H9 (cell line): ENCODE measurements around the gene LSM11. TPM values are rescaled to one million over a fixed set of nuclear protein-coding genes. Genes with fewer than 3 reads are reported as not detected.
"Not testable (repeated sequence)": the region's sequence is repeated elsewhere in the genome, so short reads cannot be mapped to it uniquely, and the experiment has no call there.

Experiments used
- DNase-seq: peaks from one replicate; pipeline ENCODE4 v3.0.0-alpha.2; 2017
- H2AFZ ChIP-seq: one replicate; pipeline ENCODE4 v1.6.1; 2013; ENCODE audit warnings: mild to moderate bottlenecking, low read length, control low read depth, moderate library complexity
- H2AK5ac ChIP-seq: 2 replicates; pipeline ENCODE4 v1.6.1; 2013; ENCODE audit warnings: low read length, control low read depth, mixed read lengths; ENCODE audit not compliant: insufficient read length
- H2BK120ac ChIP-seq: one replicate; pipeline ENCODE4 v1.6.1; 2013; ENCODE audit warnings: low read depth, mild to moderate bottlenecking, low read length, control low read depth, inconsistent platforms; ENCODE audit not compliant: poor library complexity, severe bottlenecking
- H2BK12ac ChIP-seq: 2 replicates; pipeline ENCODE4 v1.6.1; 2013; ENCODE audit warnings: low read length, control low read depth, mixed read lengths, low read depth; ENCODE audit not compliant: insufficient read length
- H2BK15ac ChIP-seq: 2 replicates; pipeline ENCODE4 v1.6.1; 2013; ENCODE audit warnings: low read depth, low read length, control low read depth
- H2BK20ac ChIP-seq: one replicate; pipeline ENCODE4 v1.6.1; 2013; ENCODE audit warnings: low read depth, mild to moderate bottlenecking, low read length, control low read depth, inconsistent platforms; ENCODE audit not compliant: poor library complexity, severe bottlenecking
- H2BK5ac ChIP-seq: 2 replicates; pipeline ENCODE4 v1.6.1; 2013; ENCODE audit warnings: low read length, control low read depth, mixed read lengths; ENCODE audit not compliant: insufficient read length
- H3K14ac ChIP-seq: 2 replicates; pipeline ENCODE4 v1.6.1; 2013; ENCODE audit warnings: low read length, control low read depth; ENCODE audit not compliant: insufficient read depth
- H3K18ac ChIP-seq: 2 replicates; pipeline ENCODE4 v1.6.1; 2013; ENCODE audit warnings: low read depth, mild to moderate bottlenecking, mixed read lengths, low read length, control low read depth; ENCODE audit not compliant: insufficient read length
- H3K23ac ChIP-seq: 2 replicates; pipeline ENCODE4 v1.6.1; 2013; ENCODE audit warnings: low read length, control low read depth, mixed read lengths, low read depth; ENCODE audit not compliant: insufficient read length
- H3K23me2 ChIP-seq: 2 replicates; pipeline ENCODE4 v1.6.1; 2013; ENCODE audit warnings: low read depth, mild to moderate bottlenecking, mixed read lengths, low read length, control low read depth; ENCODE audit not compliant: insufficient read length, poor library complexity, severe bottlenecking
- H3K27ac ChIP-seq: 2 replicates; pipeline ENCODE4 v1.5.1; 2013; ENCODE audit warnings: low read length, control low read depth, mixed read lengths, low read depth; ENCODE audit not compliant: insufficient read length
- H3K27me3 ChIP-seq: 2 replicates; pipeline ENCODE4 v1.6.1; 2013; ENCODE audit warnings: low read length, control low read depth, inconsistent platforms; ENCODE audit not compliant: insufficient read depth
- H3K4ac ChIP-seq: 2 replicates; pipeline ENCODE4 v1.6.1; 2013; ENCODE audit warnings: low read depth, mild to moderate bottlenecking, control low read depth, inconsistent platforms, low read length, moderate library complexity
- H3K4me1 ChIP-seq: 2 replicates; pipeline ENCODE4 v1.6.1; 2013; ENCODE audit warnings: low read length, control low read depth, inconsistent platforms; ENCODE audit not compliant: insufficient read depth
- H3K4me2 ChIP-seq: 2 replicates; pipeline ENCODE4 v1.6.1; 2013; ENCODE audit warnings: low read length, control low read depth, mixed read lengths; ENCODE audit not compliant: insufficient read length, insufficient read depth
- H3K56ac ChIP-seq: 2 replicates; pipeline ENCODE4 v1.6.1; 2013; ENCODE audit warnings: low read depth, mild to moderate bottlenecking, mixed read lengths, low read length, control low read depth; ENCODE audit not compliant: insufficient read length
- H3K79me1 ChIP-seq: 2 replicates; pipeline ENCODE4 v1.6.1; 2013; ENCODE audit warnings: low read depth, mild to moderate bottlenecking, moderate library complexity, low read length, control low read depth, inconsistent platforms; ENCODE audit not compliant: insufficient read depth, poor library complexity, severe bottlenecking
- H3K79me2 ChIP-seq: 2 replicates; pipeline ENCODE4 v1.6.1; 2013; ENCODE audit warnings: low read length, control low read depth, inconsistent platforms; ENCODE audit not compliant: insufficient read depth
- H3K9ac ChIP-seq: 2 replicates; pipeline ENCODE4 v1.6.1; 2013; ENCODE audit warnings: low read length, control low read depth, mixed read lengths; ENCODE audit not compliant: insufficient read length; ENCODE audit errors: extremely low read depth
- H3K9me3 ChIP-seq: one replicate; pipeline ENCODE4 v1.6.1; 2013; ENCODE audit warnings: low read depth, low read length, inconsistent platforms; ENCODE audit not compliant: control insufficient read depth
- H3T11ph ChIP-seq: one replicate; pipeline ENCODE4 v1.6.1; 2013; ENCODE audit warnings: mild to moderate bottlenecking, low read length, control low read depth, inconsistent platforms
- H4K20me1 ChIP-seq: one replicate; pipeline ENCODE4 v1.6.1; 2013; ENCODE audit not compliant: control insufficient read depth, insufficient read length, insufficient read depth
- H4K5ac ChIP-seq: 2 replicates; pipeline ENCODE4 v1.6.1; 2013; ENCODE audit warnings: low read depth, mild to moderate bottlenecking, mixed read lengths, low read length, control low read depth; ENCODE audit not compliant: insufficient read length
- H4K8ac ChIP-seq: replicated peaks from 2 replicates; pipeline ENCODE4 v1.6.1; 2013; ENCODE audit warnings: low read length, control low read depth, mixed read lengths, low read depth; ENCODE audit not compliant: insufficient read length
- H4K91ac ChIP-seq: 2 replicates; pipeline ENCODE4 v1.6.1; 2013; ENCODE audit warnings: low read depth, mild to moderate bottlenecking, moderate library complexity, mixed read lengths, low read length, control low read depth; ENCODE audit not compliant: insufficient read length
- H3K27ac Mint-ChIP-seq, 3 experiments: 2 replicates in 2 of 3; 3 replicates in 1 of 3; pipeline ENCODE4 v1.8.0; 2020 to 2021; ENCODE audit warnings: mixed read lengths in 3 of 3, mild to moderate bottlenecking in 1 of 3, moderate library complexity in 1 of 3
- H3K27me3 Mint-ChIP-seq: 2 replicates; pipeline ENCODE4 v1.8.0; 2021; ENCODE audit warnings: low read depth, mild to moderate bottlenecking, moderate library complexity, mixed read lengths
- H3K36me3 Mint-ChIP-seq, 3 experiments: 2 replicates in 2 of 3; 3 replicates in 1 of 3; pipeline ENCODE4 v1.8.0; 2020 to 2021; ENCODE audit warnings: low read depth in 3 of 3, mixed read lengths in 3 of 3; ENCODE audit not compliant: insufficient read depth in 1 of 3
- H3K4me1 Mint-ChIP-seq, 2 experiments: 2 replicates each; pipeline ENCODE4 v1.8.0; 2020; ENCODE audit warnings: mixed read lengths in 2 of 2
- H3K4me3 Mint-ChIP-seq, 2 experiments: 2 replicates in 1 of 2; 3 replicates in 1 of 2; pipeline ENCODE4 v1.8.0; 2020 to 2021; ENCODE audit warnings: mild to moderate bottlenecking in 2 of 2, mixed read lengths in 2 of 2, moderate library complexity in 1 of 2
- H3K9me3 Mint-ChIP-seq, 2 experiments: 2 replicates in 1 of 2; 3 replicates in 1 of 2; pipeline ENCODE4 v1.8.0; 2020; ENCODE audit warnings: mild to moderate bottlenecking in 2 of 2, mixed read lengths in 2 of 2, moderate library complexity in 1 of 2
- WGBS: extraction: QIAGEN DNeasy Blood & Tissue Kit; methylation state at CpG from one replicate; pipeline ENCODE4 v1.1.7; 2013; ENCODE audit warnings: missing lambda C conversion rate, low lambda C conversion rate, mixed read lengths; ENCODE audit not compliant: insufficient read length; ENCODE audit errors: extremely low coverage; 5-methylcytosine and 5-hydroxymethylcytosine counted together
- total RNA-seq: library from RNA; stranded (reverse); gene quantifications from 2 replicates; pipeline ENCODE4 v1.2.1, GENCODE V29; 2021

LSM11 gene
- total RNA-seq, 1 experiment from 2014 or later, result 4.7 TPM

- H3K27ac ChIP-seq, DNase-seq, H3K4me3 Mint-ChIP-seq, H2BK20ac ChIP-seq, H3K18ac ChIP-seq, H3K27ac Mint-ChIP-seq, H3K9ac ChIP-seq, H3K4me2 ChIP-seq, H4K5ac ChIP-seq, H2BK5ac ChIP-seq, H3K9me3 Mint-ChIP-seq, H3K56ac ChIP-seq, H3K14ac ChIP-seq, H3T11ph ChIP-seq, H2BK12ac ChIP-seq, H3K79me1 ChIP-seq, H3K4me1 Mint-ChIP-seq, H2AFZ ChIP-seq, H3K27me3 Mint-ChIP-seq, H4K20me1 ChIP-seq, H3K27me3 ChIP-seq, H3K9me3 ChIP-seq, H4K91ac ChIP-seq, H2BK15ac ChIP-seq, H3K4me1 ChIP-seq, H2AK5ac ChIP-seq, H3K36me3 Mint-ChIP-seq, H4K8ac ChIP-seq, H3K23ac ChIP-seq, H3K79me2 ChIP-seq, H3K23me2 ChIP-seq, H3K4ac ChIP-seq, H2BK120ac ChIP-seq: not testable (repeated sequence)
- no CpG with 5 or more reads among the region's 2 CpGs for WGBS
Observed at GRCh38 chr5:157726607-157727006, 16.9 kb upstream of the LSM11 start.

DNA sequence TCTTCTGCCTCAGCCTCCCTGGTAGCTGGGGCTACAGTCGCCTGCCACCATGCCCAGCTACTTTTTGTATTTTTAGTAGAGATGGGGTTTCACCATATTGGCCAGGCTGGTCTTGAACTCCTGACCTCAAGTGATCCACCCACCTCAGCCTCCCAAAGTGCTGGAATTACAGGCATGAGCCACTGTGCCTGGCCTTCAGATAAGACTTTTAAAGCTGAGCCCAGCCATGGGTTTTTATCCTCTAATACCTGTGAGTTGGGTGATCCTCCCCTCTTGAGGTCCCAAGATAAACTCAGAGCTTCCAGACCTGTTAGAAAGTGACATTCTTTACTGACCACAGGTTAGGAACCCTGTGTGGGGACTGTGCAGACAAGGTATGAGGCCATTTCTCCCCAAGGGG lies 15.7 kb upstream of the LSM11 start:
- not testable (repeated sequence) for H3K27ac Mint-ChIP-seq, H2AK5ac ChIP-seq, H2BK5ac ChIP-seq, H3K23ac ChIP-seq, H2AFZ ChIP-seq, H3T11ph ChIP-seq, H4K5ac ChIP-seq, H3K27me3 ChIP-seq, H3K4me3 Mint-ChIP-seq, H3K9me3 Mint-ChIP-seq, H3K27me3 Mint-ChIP-seq, H3K18ac ChIP-seq, H4K91ac ChIP-seq, H3K9me3 ChIP-seq, DNase-seq, H3K79me2 ChIP-seq, H3K56ac ChIP-seq, H3K27ac ChIP-seq, H4K8ac ChIP-seq, H3K23me2 ChIP-seq, H3K4ac ChIP-seq, H2BK20ac ChIP-seq, H3K9ac ChIP-seq, H3K14ac ChIP-seq, H2BK120ac ChIP-seq, H3K79me1 ChIP-seq, H3K4me1 ChIP-seq, H3K36me3 Mint-ChIP-seq, H2BK12ac ChIP-seq, H2BK15ac ChIP-seq, H3K4me2 ChIP-seq, H4K20me1 ChIP-seq
- H3K4me1 Mint-ChIP-seq, result peaks cover 2 to 12% of the 10 kb centered on the region in 2 experiments
- WGBS, result no CpG with 5 or more reads among the region's 1 CpG
